Measurements from ENCODE around the gene UBE2O. TPM values are rescaled to one million over a fixed set of nuclear protein-coding genes. Genes with fewer than 3 reads are reported as not detected.

UBE2O gene
- total and polyA plus RNA-seq, 7 donors: 6.2 to 26.3 (median 12.9) TPM

GRCh38 chr17:76472258-76472645 is 19.3 kb upstream of the UBE2O start:
- Histone ChIP-seq H3K27ac (no peak overlapping the region), H3K4me3 (no peak overlapping the region), H3K4me1 (no peaks in the 10 kb centered on the region), H3K27me3 (no peaks in the 10 kb centered on the region), H3K36me3 (peaks cover 0 to 3% (median 2%) of the 10 kb centered on the region in 4 donors), H3K9me3 (no peaks in the 10 kb centered on the region)
- TF ChIP-seq CTCF (IDR thresholded peaks at IDR 0.05): no peak
- no peak for TF ChIP-seq POLR2AphosphoS5 (IDR thresholded peaks at IDR 0.05)
- no peak for TF ChIP-seq EP300 (IDR thresholded peaks at IDR 0.05)
- no peak for TF ChIP-seq POLR2A (IDR thresholded peaks at IDR 0.05)
- DNase-seq: no peak
- intact Hi-C loops (cut with DNase I): no loop called here
- WGBS, 2 donors: 94% methylated on average over 15 of the region's 15 CpGs

DNA sequence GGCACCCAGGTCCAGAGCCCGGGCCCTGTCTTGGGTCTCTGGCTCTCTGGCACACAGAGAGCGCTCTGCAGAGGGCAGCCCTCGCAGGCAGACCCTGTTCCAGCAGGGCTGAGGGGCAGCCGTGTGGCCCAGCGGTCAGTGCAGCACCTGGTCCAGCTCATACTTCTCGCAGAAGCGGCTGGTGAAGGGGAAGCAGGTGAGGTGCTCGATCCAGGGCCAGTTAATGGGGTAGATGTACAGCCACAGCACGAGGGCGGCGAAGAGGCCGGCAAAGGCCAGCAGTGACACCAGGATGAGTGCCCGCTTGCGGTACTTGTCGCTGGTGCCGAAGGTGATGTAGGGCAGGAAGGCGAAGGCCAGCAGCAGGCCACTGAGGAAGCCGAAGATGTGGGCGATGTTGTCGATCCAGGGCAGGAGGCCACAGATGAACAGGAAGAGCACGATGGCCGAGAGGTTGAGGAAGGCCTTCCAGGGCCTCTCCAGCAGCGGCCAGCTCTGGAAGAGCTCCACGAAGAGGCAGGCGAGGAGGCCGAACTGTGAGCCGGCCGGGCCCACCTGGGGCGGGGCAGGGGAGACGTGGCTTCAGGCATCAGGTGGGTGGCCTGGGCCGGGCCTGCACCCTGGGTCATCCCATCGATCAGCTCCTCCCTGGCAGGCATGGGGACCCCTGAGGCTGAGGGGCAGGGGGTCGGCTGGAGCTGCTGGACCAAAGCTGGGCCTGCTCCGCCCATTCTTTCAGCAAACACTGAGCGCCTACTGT is 18.7 kb upstream of the UBE2O start:
- Histone ChIP-seq H3K4me1 (no peaks in the 10 kb centered on the region), H3K36me3 (peaks cover 0 to 3% (median 2%) of the 10 kb centered on the region in 4 donors), H3K27ac (no peak overlapping the region), H3K4me3 (no peak overlapping the region), H3K9me3 (no peaks in the 10 kb centered on the region), H3K27me3 (no peaks in the 10 kb centered on the region)
- DNase-seq: no peak
- TF ChIP-seq CTCF (IDR thresholded peaks at IDR 0.05) (no peak), POLR2A (IDR thresholded peaks at IDR 0.05) (no peak), EP300 (IDR thresholded peaks at IDR 0.05) (no peak), POLR2AphosphoS5 (IDR thresholded peaks at IDR 0.05) (no peak)
- intact Hi-C loops (cut with DNase I): no loop called here
- WGBS, 2 donors: 91 to 94% methylated on average over 35 of the region's 35 CpGs

- no peaks in the 10 kb centered on the region for H3K9me3 ChIP-seq
- WGBS, 2 donors: 76 to 90% methylated on average over 13 of the region's 13 CpGs
- peaks cover 0 to 3% (median 2%) of the 10 kb centered on the region in 4 donors for H3K36me3 ChIP-seq
- intact Hi-C loops (cut with DNase I): no loop called here
- no peak for DNase-seq
- no peak overlapping the region for H3K27ac ChIP-seq
- TF ChIP-seq POLR2AphosphoS5 (IDR thresholded peaks at IDR 0.05) (no peak), POLR2A (IDR thresholded peaks at IDR 0.05) (no peak), EP300 (IDR thresholded peaks at IDR 0.05) (no peak), CTCF (IDR thresholded peaks at IDR 0.05) (no peak)
- no peaks in the 10 kb centered on the region for H3K27me3 ChIP-seq
- no peak overlapping the region for H3K4me3 ChIP-seq
- no peaks in the 10 kb centered on the region for H3K4me1 ChIP-seq
Observed at GRCh38 chr17:76469991-76470739, 17.2 kb upstream of the UBE2O start.

DNA sequence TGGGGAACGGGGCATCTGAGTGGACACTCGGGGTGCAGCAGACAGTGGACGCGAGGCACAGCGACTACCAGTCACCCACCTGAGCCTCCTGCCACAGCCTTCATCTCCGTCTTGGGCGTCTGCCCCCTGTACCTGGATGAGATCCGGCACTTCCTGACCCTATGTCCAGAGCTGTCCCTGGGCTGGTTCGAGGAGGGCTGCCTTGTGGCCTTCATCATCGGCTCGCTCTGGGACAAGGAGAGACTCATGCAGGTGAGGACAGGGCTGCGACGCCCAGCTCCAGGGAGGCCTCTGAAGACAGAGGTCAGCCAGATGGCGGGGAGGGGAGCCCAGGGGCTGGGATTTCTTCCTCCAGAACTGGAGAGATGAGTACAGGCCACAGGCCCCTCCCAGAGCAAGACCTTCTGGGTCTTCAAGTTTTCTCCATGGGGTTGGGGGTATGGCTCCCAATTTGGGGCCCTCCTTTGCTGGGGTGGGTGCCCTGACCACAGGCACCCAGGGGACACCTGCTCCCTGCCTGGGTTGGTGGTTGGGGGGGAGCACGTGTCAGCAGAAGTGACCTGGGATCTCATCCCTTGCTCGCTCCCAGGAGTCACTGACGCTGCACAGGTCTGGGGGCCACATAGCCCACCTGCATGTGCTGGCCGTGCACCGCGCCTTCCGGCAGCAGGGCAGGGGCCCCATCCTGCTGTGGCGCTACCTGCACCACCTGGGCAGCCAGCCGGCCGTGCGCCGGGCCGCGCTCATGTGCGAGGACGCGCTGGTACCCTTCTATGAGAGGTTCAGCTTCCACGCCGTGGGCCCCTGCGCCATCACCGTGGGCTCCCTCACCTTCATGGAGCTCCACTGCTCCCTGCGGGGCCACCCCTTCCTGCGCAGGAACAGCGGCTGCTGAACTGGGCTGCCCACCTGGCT is 16.4 kb upstream of the UBE2O start:
- Histone ChIP-seq H3K4me3 (no peak overlapping the region), H3K27ac (no peak overlapping the region), H3K27me3 (no peaks in the 10 kb centered on the region), H3K4me1 (no peaks in the 10 kb centered on the region), H3K9me3 (no peaks in the 10 kb centered on the region), H3K36me3 (peaks cover 0 to 3% (median 2%) of the 10 kb centered on the region in 4 donors)
- 92 to 95% methylated on average over 38 of the region's 38 CpGs for WGBS, 2 donors
- TF ChIP-seq CTCF (IDR thresholded peaks at IDR 0.05): no peak
- no peak for TF ChIP-seq EP300 (IDR thresholded peaks at IDR 0.05)
- TF ChIP-seq POLR2A (IDR thresholded peaks at IDR 0.05): no peak
- no peak for TF ChIP-seq POLR2AphosphoS5 (IDR thresholded peaks at IDR 0.05)
- intact Hi-C loops (cut with DNase I): no loop called here
- DNase-seq: no peak
